Left hindlimb (tissue), 1 donor: ENCODE measurements around the gene ADGRV1.
"Not testable (repeated sequence)": the region's sequence is repeated elsewhere in the genome, so short reads cannot be mapped to it uniquely, and the experiment has no call there.

Experiments
- DNase-seq: peaks from one replicate; pipeline ENCODE4 v3.0.0-alpha.2; 2018

The ADGRV1 gene

DNA sequence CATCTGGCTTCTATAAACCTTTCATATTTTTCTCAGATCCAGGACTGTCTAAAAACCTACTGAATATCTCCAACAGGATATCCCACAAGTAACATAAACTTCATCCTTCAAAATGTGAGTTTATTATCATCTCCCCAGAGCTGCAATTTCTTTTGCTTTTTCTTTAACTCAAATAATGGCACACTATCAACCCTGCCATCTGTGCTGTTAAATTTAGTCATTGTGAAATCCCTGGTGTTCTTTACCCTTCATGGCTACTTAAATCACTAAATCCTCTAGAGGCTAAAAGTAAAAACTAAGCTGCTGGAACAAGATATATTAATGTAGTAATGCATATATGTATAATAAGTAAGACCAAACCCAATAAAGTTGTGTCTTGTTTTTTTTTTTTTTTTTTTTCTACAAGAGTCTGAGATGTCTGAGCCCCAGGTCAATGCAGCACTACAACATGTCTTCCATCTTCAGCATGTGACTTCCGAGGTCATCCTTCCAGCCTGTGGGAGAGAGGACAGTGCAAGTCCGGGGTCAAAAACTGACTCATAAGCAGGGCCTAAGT is 362.9 kb downstream of the ADGRV1 start:
- DNase-seq: no peak

DNA sequence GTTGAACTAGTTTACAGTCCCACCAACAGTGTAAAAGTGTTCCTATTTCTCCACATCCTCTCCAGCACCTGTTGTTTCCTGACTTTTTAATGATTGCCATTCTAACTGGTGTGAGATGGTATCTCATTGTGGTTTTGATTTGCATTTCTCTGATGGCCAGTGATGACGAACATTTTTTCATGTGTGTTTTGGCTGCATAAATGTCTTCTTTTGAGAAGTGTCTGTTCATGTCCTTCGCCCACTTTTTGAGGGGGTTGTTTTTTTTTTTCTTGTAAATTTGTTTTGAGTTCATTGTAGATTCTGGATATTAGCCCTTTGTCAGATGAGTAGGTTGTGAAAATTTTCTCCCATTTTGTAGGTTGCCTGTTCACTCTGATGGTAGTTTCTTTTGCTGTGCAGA is 365.6 kb downstream of the ADGRV1 start:
- not testable (repeated sequence) for DNase-seq

DNA sequence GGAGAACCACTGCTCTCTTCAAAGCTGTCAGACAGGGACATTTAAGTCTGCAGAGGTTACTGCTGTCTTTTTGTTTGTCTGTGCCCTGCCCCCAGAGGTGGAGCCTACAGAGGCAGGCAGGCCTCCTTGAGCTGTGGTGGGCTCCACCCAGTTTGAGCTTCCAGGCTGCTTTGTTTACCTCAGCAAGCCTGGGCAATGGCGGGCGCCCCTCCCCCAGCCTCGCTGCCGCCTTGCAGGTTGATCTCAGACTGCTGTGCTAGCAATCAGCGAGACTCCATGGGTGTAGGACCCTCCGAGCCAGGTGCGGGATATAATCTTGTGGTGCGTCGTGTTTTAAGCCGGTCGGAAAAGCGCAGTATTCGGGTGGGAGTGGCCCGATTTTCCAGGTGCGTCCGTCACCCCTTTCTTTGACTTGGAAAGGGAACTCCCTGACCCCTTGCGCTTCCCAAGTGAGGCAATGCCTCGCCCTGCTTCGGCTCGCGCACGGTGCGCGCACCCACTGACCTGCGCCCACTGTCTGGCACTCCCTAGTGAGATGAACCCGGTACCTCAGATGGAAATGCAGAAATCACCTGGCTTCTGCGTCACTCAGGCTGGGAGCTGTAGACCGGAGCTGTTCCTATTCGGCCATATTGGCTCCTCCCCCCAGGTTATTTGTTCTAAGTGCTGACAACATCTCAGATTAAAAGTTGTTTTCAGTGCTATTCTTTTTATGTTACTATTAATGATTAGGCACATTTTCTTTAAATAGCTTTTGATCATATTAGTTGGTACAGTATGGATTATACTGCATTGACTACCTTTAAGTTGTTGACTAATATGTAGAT is 370.6 kb downstream of the ADGRV1 start:
- not testable (repeated sequence) for DNase-seq

DNA sequence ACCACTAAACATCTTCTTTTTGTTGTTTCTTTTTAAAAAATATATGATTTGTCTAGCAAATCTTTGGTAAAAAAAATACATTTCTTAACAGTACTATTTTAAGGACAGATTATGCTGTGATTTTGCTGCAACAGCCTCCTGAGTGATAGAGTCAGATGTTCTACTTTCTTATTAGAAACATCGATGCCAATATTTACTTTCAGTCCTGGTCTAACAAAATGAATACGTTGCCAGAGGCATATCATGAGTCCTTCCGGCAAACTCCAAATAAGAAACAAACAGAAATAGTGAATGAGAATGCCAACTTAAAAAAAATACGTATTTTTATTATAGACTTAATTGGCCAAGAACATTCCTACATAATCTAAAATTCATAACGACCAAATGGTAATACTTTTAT is 371.5 kb downstream of the ADGRV1 start:
- no peak for DNase-seq

DNA sequence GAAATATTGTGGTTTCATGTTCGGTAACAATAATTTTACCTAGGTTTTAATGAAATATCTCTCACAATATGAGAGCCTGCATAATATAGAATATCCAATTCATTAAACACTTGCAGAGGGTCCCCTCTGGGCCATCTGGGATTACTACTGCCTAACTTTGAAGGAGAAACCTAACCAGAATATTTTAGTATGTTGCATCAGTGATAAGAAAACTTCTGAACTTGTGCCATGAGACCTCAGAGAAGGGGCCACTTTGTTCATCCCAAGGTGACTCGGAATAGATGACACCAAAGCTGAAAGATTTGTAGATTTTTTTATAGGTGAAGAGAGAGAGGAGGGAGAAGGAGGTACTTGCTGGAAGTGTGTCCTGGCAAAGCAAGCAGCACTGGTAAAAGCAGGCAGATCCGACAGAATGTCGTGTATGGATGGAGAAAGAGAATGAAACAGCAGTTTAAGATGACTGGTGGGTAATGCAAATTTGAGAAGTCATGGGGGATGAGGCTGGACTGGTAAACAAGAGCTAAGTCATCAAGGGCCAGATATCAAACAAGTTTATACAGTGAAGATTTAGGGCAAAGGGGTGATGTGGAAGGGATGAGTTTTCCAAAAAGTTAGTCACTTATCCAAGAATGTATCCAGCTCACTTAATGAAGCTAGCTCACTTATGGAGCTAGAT is 372.3 kb downstream of the ADGRV1 start:
- DNase-seq: no peak

DNA sequence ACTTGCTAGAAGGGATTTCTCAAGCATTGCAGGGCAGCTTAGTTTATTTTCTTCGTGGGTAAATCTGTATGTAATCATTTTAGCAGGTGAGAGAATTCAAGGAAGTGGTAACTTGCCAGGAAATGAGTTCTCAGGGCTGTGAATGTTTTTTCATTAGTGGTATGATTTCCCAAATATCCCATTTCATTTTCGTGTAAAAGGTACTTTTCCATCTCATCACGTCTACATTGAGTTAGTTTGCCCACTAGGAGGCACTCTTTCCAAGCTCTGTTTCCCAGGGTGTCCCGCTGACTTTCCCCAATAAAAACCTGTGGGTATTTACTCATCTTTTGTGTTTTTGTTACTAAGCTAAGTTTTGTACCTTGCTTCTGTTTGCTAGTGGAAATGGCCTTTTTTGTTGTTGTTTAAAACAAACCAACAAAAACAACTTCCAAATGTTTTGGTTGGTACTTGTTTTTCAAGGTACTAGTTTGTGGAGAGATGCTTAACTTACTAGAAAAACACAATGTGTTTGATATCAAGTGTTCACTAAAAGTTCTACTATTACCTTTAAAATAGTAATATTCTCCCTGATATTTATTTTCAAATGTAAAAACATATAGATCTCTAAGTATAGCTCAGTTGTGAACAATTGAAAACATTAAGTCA is 373.6 kb downstream of the ADGRV1 start:
- peak; percentile 44 for DNase-seq

DNA sequence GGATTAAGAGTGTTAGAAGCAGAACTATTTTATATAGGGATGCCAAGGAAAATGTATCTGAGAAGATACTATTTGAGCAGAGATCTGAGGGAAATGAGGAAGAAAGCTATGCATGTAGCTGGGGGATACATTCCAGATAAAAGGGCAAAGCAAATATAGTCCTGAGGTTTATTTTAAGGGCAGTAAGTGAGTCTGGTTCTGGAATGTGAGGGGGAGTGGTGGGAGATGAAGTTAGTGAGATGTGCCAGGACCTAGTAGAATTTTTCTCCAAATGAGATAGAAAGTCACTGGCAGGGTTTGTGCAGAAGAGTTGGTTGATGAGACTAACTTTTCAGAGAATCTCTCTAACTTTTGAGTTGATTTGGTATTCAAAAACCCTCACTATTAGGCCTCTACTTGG is 374.7 kb downstream of the ADGRV1 start:
- no peak for DNase-seq

DNA sequence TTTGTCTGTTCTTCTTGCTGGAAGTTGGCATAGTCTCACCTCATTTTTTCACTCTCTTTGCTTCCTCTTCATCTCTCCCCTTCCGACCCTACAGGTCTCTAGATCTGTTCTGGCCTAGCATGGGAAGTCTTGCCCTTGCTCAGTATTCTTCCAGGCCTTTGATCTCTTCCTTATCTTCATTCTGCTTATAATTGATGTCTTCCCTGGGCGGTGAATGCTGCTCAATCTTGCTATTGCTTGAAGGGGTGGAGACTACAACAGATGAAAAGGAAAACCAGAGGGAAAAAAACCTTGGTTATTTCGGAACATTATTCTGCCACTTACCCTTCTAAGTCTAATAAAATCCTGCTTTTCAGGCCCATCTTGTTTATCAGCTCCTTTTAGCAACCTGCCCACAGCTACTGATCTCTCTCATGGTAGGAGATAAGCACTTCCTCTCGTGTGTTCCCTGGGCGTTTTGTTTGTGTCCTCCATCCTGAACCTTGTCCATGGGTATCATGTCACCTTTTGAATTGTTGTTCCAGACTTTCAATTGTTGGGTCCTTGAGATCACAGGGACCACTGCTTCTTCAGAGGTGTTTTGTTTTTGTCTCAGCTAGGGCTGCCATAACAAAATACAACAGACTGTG is 375.6 kb downstream of the ADGRV1 start:
- DNase-seq: no peak

DNA sequence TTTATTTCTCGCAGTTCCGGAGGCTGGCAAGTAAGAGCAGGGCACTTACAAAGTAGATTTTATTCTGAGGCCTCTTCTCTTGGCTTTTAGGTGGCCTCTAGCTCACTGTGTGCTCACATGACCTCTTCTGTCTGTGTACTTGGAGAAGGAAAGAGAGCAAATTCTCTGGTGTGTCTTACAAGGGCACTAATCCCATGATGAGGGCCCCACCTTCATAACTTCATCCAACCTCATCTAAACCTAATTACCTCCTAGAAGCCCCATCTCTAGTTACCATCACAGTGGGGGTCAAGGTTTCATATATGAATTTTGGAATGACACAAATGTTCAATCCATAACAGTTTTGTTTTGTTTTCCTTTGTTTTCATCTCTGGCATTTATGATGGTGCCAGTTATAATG is 376.1 kb downstream of the ADGRV1 start:
- no peak for DNase-seq

DNA sequence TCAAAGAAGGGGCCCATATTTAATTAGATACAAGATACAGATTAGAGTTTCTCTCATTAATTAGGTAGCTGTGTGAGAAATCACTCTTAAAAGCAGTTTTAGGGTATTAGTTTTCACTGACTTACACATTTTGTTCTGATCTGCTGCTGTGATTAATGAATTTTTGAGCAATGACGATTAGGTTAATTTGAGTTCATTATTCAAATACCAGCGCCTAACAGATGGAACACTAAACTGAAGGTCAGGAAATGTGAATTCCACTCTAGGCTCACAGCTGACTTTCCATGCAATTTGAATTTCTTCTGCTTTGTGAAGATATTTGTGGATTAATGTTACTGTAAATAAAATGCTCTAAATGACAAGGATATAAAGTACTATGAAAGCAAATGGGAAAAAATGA is 380.6 kb downstream of the ADGRV1 start:
- no peak for DNase-seq

DNA sequence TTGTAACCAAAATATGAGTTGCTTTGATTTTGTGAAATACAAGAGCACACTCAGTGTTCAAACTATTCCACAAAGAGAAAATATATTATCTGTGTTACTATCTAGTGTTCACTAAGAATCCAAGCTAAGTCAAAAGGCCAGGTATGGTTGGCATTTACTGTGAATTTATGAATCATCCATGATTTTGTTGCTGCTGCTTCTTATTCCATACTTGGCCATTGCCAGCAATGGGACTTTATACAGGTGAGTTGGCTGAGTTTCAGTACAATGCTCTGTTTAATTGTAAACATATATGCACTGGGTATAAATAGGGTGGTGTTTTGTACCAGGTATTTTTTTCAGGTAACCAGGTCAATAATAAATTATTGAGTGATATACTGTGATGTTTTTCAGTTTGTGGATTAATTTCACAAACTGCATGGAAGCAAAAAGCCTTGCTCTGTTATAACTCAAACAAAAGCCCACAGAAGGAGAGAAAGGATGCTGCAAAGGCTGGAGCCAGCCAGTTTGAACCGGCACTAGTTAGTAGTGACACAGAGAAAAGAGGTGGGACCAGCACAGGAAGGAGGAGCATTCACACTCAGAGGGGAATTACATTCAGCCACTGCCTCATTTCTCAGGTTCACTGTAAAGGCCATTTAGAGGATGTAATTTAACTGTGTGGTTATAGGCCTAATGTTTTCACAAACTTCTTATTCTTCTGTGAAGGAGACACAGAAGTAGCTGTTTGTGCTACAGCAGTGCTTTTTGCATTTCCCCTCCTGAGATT is 381.8 kb downstream of the ADGRV1 start:
- DNase-seq: peak; percentile 34

DNA sequence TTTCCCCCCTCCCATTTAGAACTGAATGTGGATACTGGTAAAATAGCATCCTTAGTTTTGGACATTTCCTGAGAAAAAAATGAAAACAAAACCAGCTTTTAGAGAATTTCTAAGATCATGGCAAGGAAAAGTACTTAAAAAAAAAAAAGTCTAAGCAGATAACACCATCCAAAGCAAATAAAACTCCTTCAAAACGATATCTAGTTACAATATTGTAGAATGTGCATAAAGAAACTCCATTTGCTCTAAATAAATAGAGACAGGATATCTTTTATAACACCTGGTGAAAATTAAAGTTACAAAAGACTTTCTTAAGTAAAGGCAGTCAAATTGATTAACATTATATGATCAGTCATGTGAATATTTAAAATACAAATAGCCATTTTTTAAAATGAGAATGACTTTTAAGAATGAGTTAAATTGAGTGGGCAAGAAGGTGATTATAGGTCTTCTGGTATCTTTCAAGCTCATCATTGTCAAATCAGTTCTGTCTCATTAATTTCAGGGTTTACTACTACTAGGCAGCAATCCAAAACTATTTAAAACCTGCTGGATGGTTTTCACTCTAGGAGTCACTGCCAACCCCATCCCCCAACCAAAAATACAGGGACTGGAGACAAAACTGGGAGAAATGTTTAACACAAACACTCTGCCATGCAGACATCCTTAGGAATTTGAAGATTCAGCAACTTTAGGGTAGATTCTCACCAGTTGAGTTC is 382.6 kb downstream of the ADGRV1 start:
- no peak for DNase-seq

DNA sequence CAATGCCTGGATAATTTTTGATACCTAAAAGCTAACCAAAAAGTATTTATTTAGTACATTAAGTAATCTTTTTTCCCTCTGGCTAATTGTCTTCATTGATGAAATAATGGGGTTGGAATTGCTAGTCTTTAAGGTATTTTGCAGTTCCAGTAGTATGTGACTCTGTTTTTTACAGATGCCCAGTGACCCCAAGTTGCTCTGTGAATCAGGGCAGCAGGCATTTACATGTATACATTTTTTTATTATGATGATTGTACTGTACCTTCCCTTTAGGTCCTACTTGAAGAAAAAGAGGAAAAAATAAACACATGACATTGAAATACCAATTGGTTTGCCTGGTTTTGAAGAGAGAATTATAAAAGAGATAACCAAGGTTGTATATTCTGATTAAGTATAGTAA is 385.5 kb downstream of the ADGRV1 start:
- DNase-seq: no peak

DNA sequence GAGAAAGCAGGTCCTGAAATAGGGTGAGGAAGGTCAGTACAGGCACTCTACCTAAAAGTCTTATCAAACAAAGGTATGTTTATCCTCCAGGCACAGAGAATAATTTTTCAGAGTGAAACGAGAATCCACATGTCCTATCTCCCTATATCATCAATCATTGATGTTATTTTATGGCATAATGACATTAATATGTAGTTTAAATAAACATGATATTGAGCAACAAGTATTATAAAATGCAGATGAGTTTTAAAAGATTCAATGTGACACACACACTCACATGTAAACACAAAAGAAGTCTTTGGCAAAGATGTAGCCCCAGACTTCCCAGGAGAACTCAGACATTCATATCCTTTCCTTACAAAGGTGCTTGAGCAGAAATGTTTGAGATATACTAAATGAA is 389.1 kb downstream of the ADGRV1 start:
- DNase-seq: no peak

DNA sequence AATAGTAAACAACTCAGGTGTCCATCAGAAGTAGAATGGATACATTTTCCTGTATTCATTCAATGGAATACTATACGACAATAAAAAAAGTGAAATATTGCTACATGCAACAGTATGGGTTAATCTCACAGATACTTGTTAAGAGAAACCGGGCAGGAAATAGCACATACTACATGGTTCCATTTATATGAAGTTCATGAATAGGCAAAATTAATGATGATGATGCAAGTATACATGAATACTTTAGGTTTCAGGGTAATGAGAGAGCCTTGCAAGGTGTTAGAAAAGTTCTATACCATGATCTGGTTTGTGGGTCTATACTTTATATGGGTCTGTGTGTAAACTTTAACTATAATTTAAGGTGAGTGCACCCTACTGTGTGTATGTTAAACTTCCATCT is 390.4 kb downstream of the ADGRV1 start:
- DNase-seq: no peak

DNA sequence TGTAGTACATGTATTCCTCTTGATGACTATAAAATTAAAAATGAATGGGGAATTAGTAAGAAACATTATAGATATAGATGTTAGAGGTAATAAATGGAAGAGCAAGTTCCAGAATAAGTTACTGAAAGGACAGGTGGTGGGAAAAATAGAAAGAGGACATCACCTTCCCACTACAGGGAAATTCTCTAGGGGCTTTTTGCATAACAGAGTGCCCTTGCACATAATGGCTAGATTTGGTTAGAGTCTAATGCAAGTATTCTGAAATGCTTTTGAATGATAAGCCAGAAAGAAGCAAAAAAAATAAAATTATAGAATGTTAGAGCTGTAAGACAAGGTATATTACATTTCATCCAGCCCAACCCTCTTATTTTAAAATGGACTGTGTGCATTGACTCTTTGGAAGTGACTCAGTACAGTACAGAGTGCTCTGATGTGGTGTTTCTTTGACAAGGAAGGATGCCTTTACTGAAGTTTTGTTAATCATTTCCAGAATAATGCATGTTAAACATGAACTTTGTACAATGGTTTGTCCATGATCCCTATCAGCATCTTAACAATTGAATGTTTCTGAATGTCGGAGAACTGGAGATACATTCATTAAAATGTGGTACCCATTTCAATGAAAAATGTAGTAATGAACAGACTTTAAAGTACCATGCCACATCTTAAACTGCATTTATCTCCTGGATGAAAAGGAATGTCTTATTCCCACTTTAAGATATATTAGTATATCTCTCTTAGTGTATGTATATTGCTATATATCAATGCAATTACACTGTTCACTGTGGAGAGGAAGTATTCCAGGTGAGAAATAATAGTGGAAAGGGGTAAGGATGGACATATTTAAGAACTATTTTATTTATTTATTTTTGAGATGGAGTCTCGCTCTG is 391.1 kb downstream of the ADGRV1 start:
- no peak for DNase-seq

DNA sequence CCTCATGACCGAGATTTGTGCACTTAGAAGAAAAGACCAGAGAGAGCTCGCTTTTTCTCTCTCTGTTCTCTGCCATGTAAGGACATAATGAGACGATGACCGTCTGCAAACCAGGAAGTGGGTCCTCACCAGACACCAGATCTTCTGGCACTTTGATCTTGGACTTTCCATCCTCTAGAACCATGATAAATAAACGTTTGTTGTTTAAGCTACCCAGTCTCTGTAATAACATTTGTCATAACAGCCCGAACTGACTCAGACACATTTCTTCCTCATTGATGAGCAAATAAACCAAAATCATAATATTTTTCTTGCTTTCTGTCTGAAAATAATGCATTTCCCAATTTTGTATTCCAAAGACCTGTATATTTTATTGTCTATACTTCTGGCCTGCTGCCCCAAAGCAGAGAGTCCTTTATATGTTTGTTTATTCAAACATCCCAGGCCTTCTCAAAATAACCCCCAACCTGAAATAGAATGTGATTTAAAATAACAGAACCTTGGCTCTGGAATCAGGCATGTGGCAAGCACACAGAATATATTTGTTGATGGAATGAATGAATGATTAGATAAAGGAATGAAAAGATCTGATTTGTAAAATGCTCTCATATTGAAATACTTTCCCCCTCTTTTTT is 396.5 kb downstream of the ADGRV1 start:
- no peak for DNase-seq

DNA sequence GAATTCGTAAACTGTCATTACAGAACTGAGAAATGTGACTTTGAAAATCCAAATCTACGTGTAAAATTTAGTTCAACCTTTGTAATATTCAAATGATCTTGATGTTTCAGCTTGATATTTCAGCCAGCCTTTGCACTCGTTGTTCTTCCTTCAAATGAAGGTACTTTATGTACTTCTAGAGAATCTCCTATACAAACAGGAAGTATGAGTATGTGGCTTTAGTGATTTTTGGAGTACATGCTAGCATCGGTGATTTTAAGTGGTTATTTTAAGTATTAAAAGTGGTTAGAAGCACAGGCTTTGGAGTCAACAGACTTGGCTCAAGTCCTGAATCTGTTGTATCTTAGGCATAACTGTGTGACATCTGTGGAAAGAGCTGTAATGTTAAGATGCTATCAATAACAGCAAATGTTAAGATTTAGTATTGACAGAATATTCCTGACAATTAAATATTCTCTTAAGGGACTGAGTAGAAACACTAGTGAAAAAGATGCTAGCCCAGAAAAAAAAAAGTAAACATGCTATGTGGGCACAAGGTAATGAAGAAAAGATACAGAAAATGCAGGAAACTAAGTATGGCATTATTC is 398.0 kb downstream of the ADGRV1 start:
- no peak for DNase-seq

DNA sequence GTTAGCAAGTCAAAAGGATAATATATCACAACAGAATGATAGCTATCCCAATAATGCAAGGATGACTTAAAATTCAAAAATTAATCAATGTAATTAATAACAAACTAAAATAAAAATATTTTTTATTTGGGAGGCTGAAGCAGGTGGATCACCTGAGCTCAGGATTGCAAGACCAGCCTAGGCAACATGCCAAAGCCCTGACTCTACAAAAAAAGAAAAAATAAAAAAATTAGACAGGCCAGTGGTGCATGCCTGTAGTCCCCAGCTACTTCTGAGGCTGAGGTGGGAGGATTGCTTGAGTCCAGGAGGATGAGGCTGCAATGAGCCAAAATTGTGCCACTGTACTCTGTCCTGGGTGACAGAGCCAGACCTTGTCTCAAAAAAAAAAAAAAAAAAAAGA is 399.3 kb downstream of the ADGRV1 start:
- DNase-seq: no peak

DNA sequence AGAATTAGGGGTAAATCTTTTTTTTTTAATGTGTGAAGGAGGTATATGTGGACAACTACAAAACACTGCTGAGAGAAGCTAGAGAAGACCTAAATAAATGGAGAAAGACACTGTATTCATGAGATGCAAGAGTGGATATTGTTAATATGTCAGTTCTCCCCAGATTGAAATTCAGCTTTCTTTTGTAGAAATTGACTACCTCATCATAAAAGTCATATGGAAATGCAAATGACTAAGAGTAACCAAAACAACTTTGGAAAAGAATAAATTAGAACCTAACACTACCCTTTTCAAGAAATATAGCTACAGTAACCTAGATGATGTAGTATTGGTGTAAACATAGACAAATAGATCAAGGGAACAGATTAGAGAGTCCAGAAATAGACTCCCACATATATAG is 400.7 kb downstream of the ADGRV1 start:
- DNase-seq: no peak
